NOMO-1 (cell line): Measurements from ENCODE around the gene FOXC1.

ENCODE experiments used
- DNase-seq, 2 experiments: peaks; one replicate each; lab custom pipeline; 2025; ENCODE audit not compliant: unreplicated experiment in 2 of 2; lab: John Stamatoyannopoulos, UW

The FOXC1 gene

DNA sequence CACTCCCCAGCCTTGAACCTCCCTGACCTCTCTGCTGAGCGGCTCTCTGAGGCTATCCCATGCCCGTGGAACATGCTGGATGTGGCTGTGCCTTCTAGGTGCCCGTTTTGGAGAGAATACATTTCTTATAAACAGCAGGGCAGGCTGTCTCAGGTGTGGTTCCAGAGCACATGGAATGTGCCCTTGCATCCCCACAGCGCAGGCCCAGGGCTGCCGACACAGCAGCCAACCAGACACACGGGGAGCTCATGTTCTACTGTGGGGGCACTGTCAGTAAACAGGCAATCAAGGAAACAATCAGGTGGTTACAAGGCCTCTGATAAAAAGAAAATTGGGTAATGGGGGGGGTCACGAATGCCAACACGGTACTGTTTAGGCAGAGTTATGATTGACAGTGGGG is 30.8 kb downstream of the FOXC1 start:
- no peak for DNase-seq

DNA sequence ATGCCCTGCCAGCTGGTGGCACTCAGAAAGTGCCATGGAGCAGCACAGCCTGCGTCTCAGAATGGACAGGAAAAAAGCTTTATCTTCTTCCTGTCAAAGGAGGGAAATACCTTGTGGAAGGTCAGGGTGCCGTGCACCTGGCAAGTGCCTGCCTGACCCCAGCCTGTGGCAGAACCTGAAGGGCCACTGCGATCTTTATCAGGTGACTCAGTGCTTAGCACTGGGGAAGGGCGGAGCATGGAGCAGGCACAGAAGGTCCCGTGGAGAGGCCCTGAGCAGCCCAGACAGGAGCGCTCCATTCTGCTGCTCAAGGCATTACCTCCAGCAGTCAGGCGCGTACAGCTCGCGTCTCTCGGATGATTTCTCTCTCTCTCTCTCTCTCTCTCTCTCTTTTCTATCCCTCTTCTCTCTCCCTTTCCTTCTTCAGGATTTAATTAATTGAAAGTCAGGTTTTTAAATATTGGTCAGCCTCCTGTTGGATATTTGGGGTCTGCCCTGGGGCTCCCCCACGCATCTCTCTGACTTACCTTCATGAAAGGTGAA is 31.7 kb downstream of the FOXC1 start:
- no peak for DNase-seq

DNA sequence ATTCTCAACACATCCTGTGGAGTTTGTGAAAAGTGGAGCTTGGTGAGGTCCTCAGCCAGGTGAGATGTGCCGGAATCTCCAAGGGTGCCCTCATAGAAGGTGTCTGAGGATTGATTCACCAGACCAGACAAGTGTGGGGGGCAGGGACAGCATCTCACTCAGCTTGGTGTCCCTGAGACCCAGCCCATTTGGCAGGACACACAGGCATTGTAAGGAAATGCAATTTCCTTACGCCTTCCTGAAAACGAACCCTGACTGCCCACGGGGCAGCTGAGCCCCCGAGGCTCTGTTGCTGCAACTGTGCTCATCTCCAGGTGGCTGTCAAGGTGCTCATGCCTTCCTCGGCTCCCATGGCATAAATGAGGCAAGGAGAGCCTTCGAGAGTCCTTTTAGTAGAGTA is 33.4 kb downstream of the FOXC1 start:
- no peak for DNase-seq

DNA sequence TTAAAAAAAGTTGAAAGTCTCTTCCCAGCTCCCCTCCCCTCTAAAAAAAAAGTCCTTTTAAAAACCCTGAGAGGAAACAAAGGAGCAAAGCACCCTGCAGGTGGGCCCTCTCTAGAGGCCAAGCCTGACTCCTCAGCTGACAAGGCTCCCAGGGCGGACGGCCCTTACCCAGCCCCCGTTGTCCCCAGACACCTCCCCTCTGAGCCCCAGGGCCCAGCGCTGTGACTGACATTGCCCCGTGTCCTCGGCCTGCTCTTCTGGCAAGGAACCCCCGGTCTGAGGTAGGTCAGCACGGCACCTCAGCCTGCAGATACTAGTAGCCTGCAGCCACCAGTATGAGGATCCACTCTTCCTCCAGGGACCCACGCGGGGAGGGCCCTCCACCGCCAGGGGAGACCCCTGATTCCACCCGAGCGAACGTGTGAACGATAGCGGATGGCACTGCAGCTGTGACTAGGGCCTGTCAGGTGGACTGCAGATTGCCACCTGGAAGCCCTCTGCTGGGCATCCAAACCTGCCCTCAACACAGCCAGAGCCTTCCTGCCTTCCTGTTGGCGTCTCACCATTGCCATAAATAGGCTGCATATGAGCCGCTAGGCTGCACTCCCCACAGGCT is 34.2 kb downstream of the FOXC1 start:
- DNase-seq = no peak

DNA sequence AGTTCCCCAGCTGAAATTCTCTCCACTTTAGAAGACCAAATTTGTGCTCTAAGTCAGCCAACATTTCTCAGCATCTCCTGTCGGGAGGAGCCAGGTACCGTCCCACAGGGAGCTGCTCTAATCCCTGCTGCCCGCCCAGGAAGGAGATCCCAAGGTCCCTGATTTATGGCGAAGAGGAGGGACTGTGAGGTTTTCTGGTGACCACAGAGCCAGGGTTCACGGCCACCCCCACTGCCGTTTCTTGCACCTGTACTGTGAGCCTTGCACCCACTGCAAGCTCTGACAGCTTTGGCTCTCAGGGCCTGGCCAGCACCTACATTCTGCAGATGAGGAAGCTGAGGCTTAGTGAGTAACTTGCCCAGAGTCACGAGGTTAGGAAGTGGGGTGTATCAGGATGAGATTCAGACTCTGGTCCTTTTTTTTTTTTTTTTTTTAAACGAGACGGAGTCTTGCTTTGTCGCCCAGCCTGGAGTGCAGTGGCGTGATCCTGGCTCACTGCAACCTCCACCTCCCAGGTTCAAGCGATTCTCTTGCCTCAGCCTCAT is 34.9 kb downstream of the FOXC1 start:
- DNase-seq = peak in 1 of 2 experiments; percentile 20

DNA sequence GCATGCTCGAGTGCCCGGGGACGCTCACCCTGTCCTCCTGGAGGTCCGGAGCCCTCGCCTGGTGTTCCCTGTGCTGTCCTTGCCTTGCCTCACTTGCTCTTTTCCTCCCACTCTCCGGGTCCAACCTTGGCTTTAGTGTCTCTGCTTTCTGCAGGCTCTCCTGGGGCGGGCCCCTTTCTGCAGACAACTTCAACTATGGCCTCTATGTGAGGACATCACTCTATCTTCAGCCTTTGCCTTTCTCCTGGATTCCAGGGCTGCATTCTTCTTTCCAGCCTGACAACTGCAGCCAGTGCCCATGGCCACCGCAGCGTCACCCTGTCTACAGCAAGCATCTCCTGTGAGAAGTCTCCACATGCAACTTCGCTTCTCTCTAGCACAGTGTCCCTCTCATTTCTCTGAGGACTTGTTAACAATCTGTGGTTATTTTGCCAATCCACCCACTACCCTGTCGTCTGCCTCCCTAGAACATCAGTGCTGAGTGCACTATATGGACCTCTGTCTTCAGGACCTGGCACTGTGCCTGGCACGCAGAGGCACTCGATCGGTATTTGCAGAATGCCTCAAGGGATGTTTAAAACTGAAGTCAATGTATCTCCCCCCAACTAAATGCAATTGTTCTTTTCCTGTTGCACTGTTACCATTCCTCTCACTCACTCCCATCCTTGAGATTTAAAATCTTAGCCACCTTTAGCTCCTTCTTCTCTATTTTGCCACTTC is 35.9 kb downstream of the FOXC1 start:
- no peak for DNase-seq

DNA sequence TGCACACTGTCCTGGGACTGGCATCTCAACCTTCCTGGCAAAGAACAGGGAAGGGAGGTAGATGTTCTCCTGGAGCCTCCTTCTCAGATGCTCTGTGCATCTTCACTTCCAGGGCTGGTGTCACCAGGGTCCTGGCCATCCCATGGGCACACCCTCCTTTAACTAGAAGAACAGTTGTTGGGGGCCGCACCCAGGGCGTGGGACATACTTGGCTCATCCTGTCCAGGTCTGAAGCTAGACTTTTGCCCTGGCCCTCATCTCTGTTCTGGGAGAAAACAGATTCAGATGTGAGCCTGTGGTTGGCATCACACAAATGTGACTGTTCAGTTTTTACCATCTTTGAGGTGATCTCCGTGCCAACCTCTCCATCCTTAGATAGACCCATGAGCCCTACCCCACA is 41.6 kb downstream of the FOXC1 start:
- DNase-seq = no peak

DNA sequence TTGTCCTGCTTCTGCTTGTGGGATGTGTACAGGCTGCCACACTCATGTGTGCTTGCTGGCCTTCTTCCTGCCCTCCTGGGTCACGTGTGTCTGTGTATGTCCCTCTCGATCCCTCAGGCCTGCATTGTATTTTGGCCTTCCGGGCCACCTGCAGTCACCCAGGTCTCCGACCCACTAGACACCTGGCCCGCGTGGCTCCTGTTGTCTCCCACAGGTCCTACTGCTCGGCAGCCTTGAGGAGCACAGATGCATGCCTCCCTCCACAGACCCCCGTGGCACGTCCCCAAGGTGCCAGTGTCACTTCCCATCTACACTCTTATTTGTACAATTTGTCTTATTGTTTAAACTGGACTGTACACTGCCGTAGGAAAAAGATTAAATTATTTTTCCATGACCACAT is 43.1 kb downstream of the FOXC1 start:
- DNase-seq = no peak

DNA sequence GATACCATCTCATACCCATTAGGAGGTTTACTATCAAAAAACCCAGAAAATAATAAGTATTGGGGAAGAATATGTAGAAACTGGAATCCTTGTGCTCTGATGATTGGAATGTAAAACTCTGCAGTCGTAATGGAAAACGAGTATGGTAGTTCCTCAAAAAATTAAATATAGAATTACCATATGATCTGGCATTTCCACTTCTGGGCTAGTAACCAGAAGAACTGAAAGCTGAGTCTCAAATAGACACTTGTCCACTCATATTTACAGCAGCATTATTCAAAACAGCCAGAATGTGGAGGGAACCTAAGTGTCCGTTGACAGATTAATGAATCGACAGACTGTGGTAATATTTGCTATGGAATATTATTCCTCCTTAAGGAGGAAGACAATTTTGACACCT is 44.3 kb downstream of the FOXC1 start:
- DNase-seq = peak in 1 of 2 experiments; percentile 4

DNA sequence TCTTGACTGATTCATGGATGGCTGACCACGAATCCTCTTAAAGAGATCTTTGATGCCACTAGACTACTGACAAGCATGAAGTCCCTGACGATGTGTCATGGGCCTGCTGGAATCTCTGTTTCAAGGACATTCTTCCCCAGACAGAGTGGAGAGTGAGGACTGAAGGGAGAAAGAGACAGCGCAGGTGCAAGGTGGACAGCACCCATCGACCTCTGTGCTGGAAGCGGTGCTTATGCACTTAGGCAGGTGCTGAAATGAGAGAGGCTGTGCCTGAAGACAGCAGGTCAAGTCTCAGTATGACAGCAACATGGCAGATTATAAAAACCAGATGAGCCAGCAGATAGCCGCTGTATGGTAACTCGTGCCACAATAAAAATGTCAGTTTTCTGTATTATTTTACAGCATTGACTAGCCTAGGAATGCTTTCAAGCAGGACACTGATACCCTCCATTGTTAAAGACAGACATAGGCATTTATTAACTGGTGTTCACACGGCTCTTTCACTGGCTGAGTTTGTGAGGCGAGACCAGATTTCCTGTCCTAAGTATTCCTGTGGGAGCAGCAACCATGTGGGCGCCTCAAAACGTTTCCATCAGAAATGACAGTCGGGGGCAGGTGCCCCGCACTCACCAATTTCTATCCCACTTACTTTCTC is 47.5 kb downstream of the FOXC1 start:
- DNase-seq = no peak

DNA sequence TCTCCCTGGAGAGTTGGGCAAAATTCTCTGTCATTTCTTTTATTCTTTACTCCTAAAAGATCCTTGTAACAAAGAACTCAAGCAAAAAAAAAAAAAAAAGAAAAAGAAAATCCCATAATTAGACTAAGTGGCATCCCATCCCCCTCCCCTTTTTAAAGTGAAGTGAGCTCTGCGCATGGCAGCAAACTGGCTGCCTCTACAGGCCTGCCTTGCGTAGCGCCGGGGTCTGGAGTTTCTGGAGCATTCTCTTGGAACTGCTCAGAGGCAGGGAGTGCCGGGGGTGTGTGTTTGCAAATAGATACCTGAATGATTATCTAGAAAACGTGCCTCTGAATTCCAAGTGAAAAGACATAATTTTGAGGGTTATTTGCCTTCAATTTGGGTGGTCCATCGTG is 48.1 kb downstream of the FOXC1 start:
- DNase-seq = no peak

DNA sequence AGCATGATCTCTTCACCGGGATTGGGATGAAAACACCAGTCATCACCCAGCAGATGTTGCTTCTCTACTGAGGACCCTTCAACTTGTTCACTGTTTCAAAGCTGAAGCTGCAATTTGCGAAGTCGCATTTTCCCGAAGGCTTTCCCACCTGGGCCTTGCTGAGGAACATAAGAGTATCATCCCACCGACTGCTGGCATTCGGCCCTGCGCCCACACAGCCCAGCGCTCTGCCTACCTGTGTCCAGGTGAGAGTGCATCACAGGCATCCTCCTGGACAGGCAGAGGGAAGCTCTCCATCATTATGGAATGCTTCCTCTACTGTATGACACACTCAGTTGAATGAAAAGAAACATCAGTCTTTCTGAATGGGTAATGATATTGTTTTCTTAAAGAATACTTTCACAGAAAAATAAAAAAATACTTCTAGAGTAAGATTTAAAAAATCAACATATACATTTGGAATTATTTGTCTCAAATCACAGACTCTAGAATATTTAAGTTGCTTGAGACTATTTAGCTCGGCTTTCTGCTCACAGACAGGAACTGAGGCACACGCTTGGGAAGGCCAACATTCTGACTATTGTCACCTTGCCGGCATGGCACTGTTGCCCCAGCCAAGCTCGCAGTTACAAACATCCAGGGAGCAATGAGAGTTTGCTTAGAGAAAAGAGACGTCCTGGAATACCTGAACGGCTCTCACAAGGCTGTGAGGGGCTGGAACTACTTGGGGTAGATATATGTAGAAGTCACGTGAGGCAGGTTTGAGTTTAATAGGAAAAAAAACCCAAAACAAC is 48.7 kb downstream of the FOXC1 start:
- no peak for DNase-seq

DNA sequence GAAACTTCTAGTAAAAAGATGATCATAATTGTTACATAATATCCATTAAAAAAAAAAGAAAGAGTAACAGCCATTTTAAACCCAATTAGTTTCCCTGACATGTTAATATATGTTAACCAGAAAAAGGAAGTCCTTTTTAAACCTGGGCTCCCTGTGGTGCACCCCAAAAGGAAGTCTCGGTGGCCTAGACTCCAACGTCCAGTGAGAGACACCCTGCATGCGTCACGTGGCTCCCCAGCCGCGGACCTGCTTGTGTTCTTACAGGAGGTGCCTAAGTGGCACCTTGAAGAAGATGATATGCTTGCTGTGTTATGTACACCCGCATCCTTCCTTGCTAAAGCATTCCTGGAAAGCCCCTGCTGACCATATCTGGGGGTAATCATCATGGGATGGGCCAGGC is 50.1 kb downstream of the FOXC1 start:
- DNase-seq = peak; percentile 5 to 23

DNA sequence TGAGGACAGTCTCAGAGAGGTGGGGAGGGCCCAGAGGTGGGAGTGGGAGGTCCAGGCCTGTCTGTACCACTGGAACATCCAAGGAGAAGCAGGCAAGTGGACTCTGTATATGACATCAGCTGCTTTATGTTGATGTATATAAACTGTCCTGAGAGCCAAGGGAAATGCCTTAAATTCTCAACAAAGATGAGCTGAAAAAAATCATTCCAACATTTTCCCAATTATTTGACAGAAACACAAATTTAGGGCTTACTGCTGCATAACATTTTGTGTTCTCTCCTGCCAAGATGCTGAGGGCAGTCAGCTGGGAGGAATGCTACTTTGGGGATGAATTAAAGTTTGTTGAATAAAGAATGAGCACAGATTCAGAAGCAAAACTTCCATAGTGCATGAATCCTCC is 52.8 kb downstream of the FOXC1 start:
- DNase-seq = no peak
